Measurements from ENCODE around the gene FBXO38. TPM values are rescaled to one million over a fixed set of nuclear protein-coding genes. Genes with fewer than 3 reads are reported as not detected.

The FBXO38 gene
- total and polyA plus RNA-seq, 2 donors (not counting 1 experiment from before 2014, with no cell fraction given), result 14.4 to 97.0 TPM

- ChIA-PET POLR2A (no interaction called here), CTCF (no interaction called here)
- ATAC-seq (ENCODE audit: low read depth), result no peak
- Histone ChIP-seq H2AFZ (ENCODE audit: insufficient read depth, low read depth, low read length, poor library complexity, severe bottlenecking) (no peak overlapping the region), H3K79me2 (ENCODE audit: control insufficient read depth, insufficient read depth, low read length) (no peaks in the 10 kb centered on the region), H3K4me2 (replicated peaks; ENCODE audit: low read depth, low read length, poor library complexity, severe bottlenecking) (no peak overlapping the region), H3K27me3 (replicated peaks in 1 of 4; ENCODE audit: control extremely low read depth in 1 of 4, control insufficient read depth in 3 of 4, insufficient read depth in 4 of 4, low read length in 3 of 4) (peaks cover 0 to 2% (median 0%) of the 10 kb centered on the region in 4 experiments), H3K9ac (ENCODE audit: low read length) (no peak overlapping the region), H3K4me3 (ENCODE audit: control extremely low read depth in 1 of 5, extremely low read depth in 1 of 5, insufficient read depth in 1 of 5, low read depth in 2 of 5, low read length in 4 of 5) (no peak overlapping the region), H3K4me1 (ENCODE audit: control insufficient read depth in 2 of 2, insufficient read depth in 2 of 2, low read length in 2 of 2) (no peaks in the 10 kb centered on the region), H3K36me3 (replicated peaks in 1 of 2; ENCODE audit: control extremely low read depth in 1 of 2, control insufficient read depth in 1 of 2, extremely low read depth in 1 of 2, insufficient read depth in 2 of 2, low read length in 1 of 2) (no peaks in the 10 kb centered on the region), H3K9me3 (ENCODE audit: control extremely low read depth in 1 of 3, control insufficient read depth in 2 of 3, insufficient read depth in 1 of 3, low read length in 2 of 3) (no peaks in the 10 kb centered on the region), H3K27ac (ENCODE audit: low read length in 2 of 2) (no peak overlapping the region), H4K20me1 (ENCODE audit: control insufficient read depth, insufficient read depth, low read length, poor library complexity, severe bottlenecking) (no peaks in the 10 kb centered on the region)
- Mint-ChIP-seq H3K4me3 (no peak overlapping the region), H3K9me3 (ENCODE audit: insufficient read depth) (no peaks in the 10 kb centered on the region), H3K27me3 (peaks cover 17% of the 10 kb centered on the region), H3K27ac (no peak overlapping the region), H3K4me1 (peaks cover under 1% of the 10 kb centered on the region)
- TF ChIP-seq EZH2 (IDR thresholded peaks at IDR 0.05; ENCODE audit: borderline replicate concordance, insufficient read depth, low read depth, low read length, poor library complexity, severe bottlenecking), result no peak
- TF ChIP-seq CTCF (IDR thresholded peaks at IDR 0.05), result no peak
- no peak for DNase-seq
- intact Hi-C loops (cut with micrococcal nuclease), result no loop called here
- WGBS (ENCODE audit: insufficient coverage), result 83% methylated on average over 2 of the region's 3 CpGs
Observed at GRCh38 chr5:148477429-148477828, 93.7 kb downstream of the FBXO38 start.

- no peaks in the 10 kb centered on the region for H4K20me1 ChIP-seq (ENCODE audit: control insufficient read depth, insufficient read depth, low read length, poor library complexity, severe bottlenecking)
- no peaks in the 10 kb centered on the region for H3K9me3 ChIP-seq (ENCODE audit: control extremely low read depth in 1 of 3, control insufficient read depth in 2 of 3, insufficient read depth in 1 of 3, low read length in 2 of 3)
- H3K4me3 Mint-ChIP-seq, result no peak overlapping the region
- no peak overlapping the region for H3K4me2 ChIP-seq (replicated peaks; ENCODE audit: low read depth, low read length, poor library complexity, severe bottlenecking)
- no peak overlapping the region for H3K27ac ChIP-seq (ENCODE audit: low read length in 2 of 2)
- H3K4me3 ChIP-seq (ENCODE audit: control extremely low read depth in 1 of 5, extremely low read depth in 1 of 5, insufficient read depth in 1 of 5, low read depth in 2 of 5, low read length in 4 of 5), result no peak overlapping the region
- no peak for TF ChIP-seq CTCF (IDR thresholded peaks at IDR 0.05)
- TF ChIP-seq EZH2 (IDR thresholded peaks at IDR 0.05; ENCODE audit: borderline replicate concordance, insufficient read depth, low read depth, low read length, poor library complexity, severe bottlenecking), result no peak
- H3K9ac ChIP-seq (ENCODE audit: low read length), result no peak overlapping the region
- peak overlapping the region; percentile 13 for H2AFZ ChIP-seq (ENCODE audit: insufficient read depth, low read depth, low read length, poor library complexity, severe bottlenecking)
- H3K27ac Mint-ChIP-seq, result no peak overlapping the region
- WGBS (ENCODE audit: insufficient coverage), result 66% methylated on average over 7 of the region's 7 CpGs
- peaks cover 0 to 5% of the 10 kb centered on the region in 2 donors for H3K4me1 ChIP-seq (ENCODE audit: control insufficient read depth in 2 of 2, insufficient read depth in 2 of 2, low read length in 2 of 2)
- peaks cover 0 to 12% (median 7%) of the 10 kb centered on the region in 4 experiments for H3K27me3 ChIP-seq (replicated peaks in 1 of 4; ENCODE audit: control extremely low read depth in 1 of 4, control insufficient read depth in 3 of 4, insufficient read depth in 4 of 4, low read length in 3 of 4)
- intact Hi-C loops (cut with micrococcal nuclease), result no loop called here
- ChIA-PET CTCF (interaction anchor here (0.8 to 1.2 kb wide), 3 partner anchors 12 to 303 kb away, joined by 3 read pairs; no protein-coding TSS in a partner anchor), POLR2A (no interaction called here)
- ATAC-seq (ENCODE audit: low read depth), result no peak
- no peaks in the 10 kb centered on the region for H3K79me2 ChIP-seq (ENCODE audit: control insufficient read depth, insufficient read depth, low read length)
- no peaks in the 10 kb centered on the region for H3K36me3 ChIP-seq (replicated peaks in 1 of 2; ENCODE audit: control extremely low read depth in 1 of 2, control insufficient read depth in 1 of 2, extremely low read depth in 1 of 2, insufficient read depth in 2 of 2, low read length in 1 of 2)
- no peaks in the 10 kb centered on the region for H3K9me3 Mint-ChIP-seq (ENCODE audit: insufficient read depth)
- H3K4me1 Mint-ChIP-seq, result peaks cover 3% of the 10 kb centered on the region
- peak; percentile 3 for DNase-seq
- peaks cover 38% of the 10 kb centered on the region for H3K27me3 Mint-ChIP-seq
Observed at GRCh38 chr5:148482196-148482595, 98.4 kb downstream of the FBXO38 start.
